ENCODE results near the gene KLHL18.

DNA sequence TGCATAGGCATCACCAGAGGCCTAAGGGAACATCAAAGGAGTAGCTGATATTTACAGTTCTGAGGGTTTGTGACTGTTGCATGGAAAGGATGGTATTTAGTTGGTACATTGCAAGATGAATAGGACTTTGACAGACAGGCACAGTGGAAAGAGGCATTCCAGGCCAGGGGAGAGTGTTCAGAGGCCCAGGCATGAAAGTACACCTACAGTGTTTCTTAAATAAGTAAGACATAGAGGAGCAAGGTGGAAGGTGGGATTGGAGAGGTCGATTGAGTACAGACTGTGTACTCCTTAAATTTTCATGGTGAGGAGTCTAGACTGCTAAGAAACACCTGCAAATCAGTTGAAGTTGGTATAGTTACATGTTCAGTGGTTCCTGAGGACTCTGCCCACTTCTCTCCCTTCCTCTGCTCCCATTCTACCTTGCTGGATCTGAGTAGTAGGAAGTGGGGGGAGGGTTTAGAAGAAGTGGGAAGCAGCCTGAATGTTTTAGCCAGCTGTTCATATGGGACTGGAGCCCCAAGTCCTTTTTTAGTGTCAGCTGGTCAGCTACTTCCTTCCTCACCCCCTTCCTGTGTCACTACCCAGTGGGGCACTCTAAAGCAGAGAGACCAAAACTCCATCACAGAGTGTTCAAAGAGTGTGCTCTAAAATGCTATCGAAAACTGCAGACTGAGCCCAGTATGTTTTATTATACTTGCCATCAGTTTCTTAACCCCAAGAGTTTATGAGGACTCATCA is 14.0 kb downstream of the KLHL18 start:
- no peak for TF ChIP-seq CTCF (IDR thresholded peaks at IDR 0.05)
- no peak for TF ChIP-seq POLR2AphosphoS5 (IDR thresholded peaks at IDR 0.05; ENCODE audit: insufficient read depth in 1 of 2, low read depth in 1 of 2)
- TF ChIP-seq POLR2A (IDR thresholded peaks at IDR 0.05), result no peak

Data from vagina (tissue), 2 donors.